HUES6 (cell line): ENCODE results near the gene RASA4B.
"Not testable (repeated sequence)": the region's sequence is repeated elsewhere in the genome, so short reads cannot be mapped to it uniquely, and the experiment has no call there.

ENCODE experiments used
- H3K27ac ChIP-seq: 2 replicates; pipeline ENCODE4 v1.7.0; 2013; ENCODE audit warnings: low read depth, mild to moderate bottlenecking, low read length, inconsistent platforms
- H3K27me3 ChIP-seq: 2 replicates; pipeline ENCODE4 v1.6.1; 2013; ENCODE audit warnings: low read length; ENCODE audit not compliant: control insufficient read depth, insufficient read depth
- H3K36me3 ChIP-seq: 2 replicates; pipeline ENCODE4 v1.6.1; 2013; ENCODE audit warnings: low read length; ENCODE audit not compliant: control insufficient read depth, insufficient read depth
- H3K4me1 ChIP-seq: 2 replicates; pipeline ENCODE4 v1.6.1; 2013; ENCODE audit warnings: low read length; ENCODE audit not compliant: control insufficient read depth, insufficient read depth
- H3K4me3 ChIP-seq: 2 replicates; pipeline ENCODE4 v1.5.1; 2013; ENCODE audit warnings: low read depth, low read length
- H3K9ac ChIP-seq: one replicate; pipeline ENCODE4 v1.6.1; 2013; ENCODE audit warnings: mild to moderate bottlenecking, low read length
- H3K9me3 ChIP-seq: 2 replicates; pipeline ENCODE4 v1.6.1; 2013; ENCODE audit warnings: low read depth, low read length; ENCODE audit not compliant: control insufficient read depth, insufficient read depth

The RASA4B gene

GRCh38 chr7:102517550-102518147 is at the start of gene RASA4B:
TSS of gene RASA4B (minus strand) at chr7:102517777. CDS start at chr7:102517710, 67 bp downstream.
- H3K4me3 ChIP-seq, H3K9ac ChIP-seq, H3K27me3 ChIP-seq, H3K9me3 ChIP-seq, H3K27ac ChIP-seq, H3K4me1 ChIP-seq, H3K36me3 ChIP-seq: not testable (repeated sequence)

- not testable (repeated sequence) for H3K36me3 ChIP-seq, H3K9me3 ChIP-seq, H3K4me1 ChIP-seq, H3K27ac ChIP-seq, H3K9ac ChIP-seq, H3K4me3 ChIP-seq, H3K27me3 ChIP-seq
Observed at GRCh38 chr7:102550808-102551422, 33.3 kb upstream of the RASA4B start, which contains the start of gene SPDYE2. TSS of gene SPDYE2 (plus strand) at chr7:102551226. CDS start at chr7:102553256, 2,030 bp downstream.

GRCh38 chr7:102546353-102546752 is 28.8 kb upstream of the RASA4B start:
- not testable (repeated sequence) for H3K4me3 ChIP-seq, H3K36me3 ChIP-seq, H3K27me3 ChIP-seq, H3K4me1 ChIP-seq, H3K9ac ChIP-seq, H3K9me3 ChIP-seq, H3K27ac ChIP-seq

- H3K4me1 ChIP-seq, H3K27ac ChIP-seq, H3K4me3 ChIP-seq, H3K36me3 ChIP-seq, H3K27me3 ChIP-seq, H3K9me3 ChIP-seq, H3K9ac ChIP-seq: not testable (repeated sequence)
Observed at GRCh38 chr7:102545288-102545687, 27.7 kb upstream of the RASA4B start.

GRCh38 chr7:102544372-102544771 is 26.8 kb upstream of the RASA4B start:
- H3K9me3 ChIP-seq, H3K27me3 ChIP-seq, H3K27ac ChIP-seq, H3K4me1 ChIP-seq, H3K4me3 ChIP-seq, H3K36me3 ChIP-seq, H3K9ac ChIP-seq: not testable (repeated sequence)

- not testable (repeated sequence) for H3K9me3 ChIP-seq, H3K9ac ChIP-seq, H3K4me3 ChIP-seq, H3K27me3 ChIP-seq, H3K36me3 ChIP-seq, H3K4me1 ChIP-seq, H3K27ac ChIP-seq
Observed at GRCh38 chr7:102543596-102543995, 26.0 kb upstream of the RASA4B start, which contains the start of gene UPK3BL2. TSS of gene UPK3BL2 (minus strand) at chr7:102543696. CDS start at chr7:102543636, 60 bp downstream.

- not testable (repeated sequence) for H3K9ac ChIP-seq, H3K36me3 ChIP-seq, H3K9me3 ChIP-seq, H3K27ac ChIP-seq, H3K27me3 ChIP-seq, H3K4me1 ChIP-seq, H3K4me3 ChIP-seq
Observed at GRCh38 chr7:102542771-102543170, 25.2 kb upstream of the RASA4B start.

- not testable (repeated sequence) for H3K9ac ChIP-seq, H3K4me3 ChIP-seq, H3K36me3 ChIP-seq, H3K27ac ChIP-seq, H3K27me3 ChIP-seq, H3K9me3 ChIP-seq, H3K4me1 ChIP-seq
Observed at GRCh38 chr7:102542083-102542482, 24.5 kb upstream of the RASA4B start.

GRCh38 chr7:102540604-102541003 is 23.0 kb upstream of the RASA4B start:
- not testable (repeated sequence) for H3K9me3 ChIP-seq, H3K27ac ChIP-seq, H3K4me1 ChIP-seq, H3K4me3 ChIP-seq, H3K9ac ChIP-seq, H3K36me3 ChIP-seq, H3K27me3 ChIP-seq

GRCh38 chr7:102535062-102535615 is 17.6 kb upstream of the RASA4B start:
- not testable (repeated sequence) for H3K9me3 ChIP-seq, H3K27ac ChIP-seq, H3K36me3 ChIP-seq

GRCh38 chr7:102532127-102532526 is 14.6 kb upstream of the RASA4B start:
- H3K36me3 ChIP-seq, H3K4me3 ChIP-seq, H3K27ac ChIP-seq, H3K9ac ChIP-seq, H3K4me1 ChIP-seq, H3K27me3 ChIP-seq, H3K9me3 ChIP-seq: not testable (repeated sequence)

More at GRCh38 chr7:102535062-102535615, 17.6 kb upstream of the RASA4B start:
- H3K4me3 ChIP-seq, H3K4me1 ChIP-seq, H3K9ac ChIP-seq, H3K27me3 ChIP-seq: not testable (repeated sequence)
